ENCODE measurements around the gene C11orf24. TPM values are rescaled to one million over a fixed set of nuclear protein-coding genes. Genes with fewer than 3 reads are reported as not detected.
"Not testable (repeated sequence)": the region's sequence is repeated elsewhere in the genome, so short reads cannot be mapped to it uniquely, and the experiment has no call there.

C11orf24 gene
- total RNA-seq, 1 donor from 2014 or later, result 123 TPM

GRCh38 chr11:68255526-68255925, 16.2 kb downstream of the C11orf24 start:
- H3K4me1 ChIP-seq, result peaks cover 0 to 3% of the 10 kb centered on the region in 2 donors
- H3K4me3 ChIP-seq, result no peak overlapping the region
- H3K27ac ChIP-seq, result no peak overlapping the region
- H3K27me3 ChIP-seq, result no peaks in the 10 kb centered on the region
- H3K9me3 ChIP-seq, result no peaks in the 10 kb centered on the region
- peaks cover under 1 to 5% of the 10 kb centered on the region in 2 donors for H3K36me3 ChIP-seq
- no peak for TF ChIP-seq CTCF (IDR thresholded peaks at IDR 0.05)
- peak in 1 of 2 donors; percentile 55 for DNase-seq (ENCODE audit: low spot score in 2 of 2)
- intact Hi-C loops (cut with DNase I), result loop anchor here (5.0 kb wide), 1 partner anchor 48 kb away; no protein-coding TSS in a partner anchor

DNA sequence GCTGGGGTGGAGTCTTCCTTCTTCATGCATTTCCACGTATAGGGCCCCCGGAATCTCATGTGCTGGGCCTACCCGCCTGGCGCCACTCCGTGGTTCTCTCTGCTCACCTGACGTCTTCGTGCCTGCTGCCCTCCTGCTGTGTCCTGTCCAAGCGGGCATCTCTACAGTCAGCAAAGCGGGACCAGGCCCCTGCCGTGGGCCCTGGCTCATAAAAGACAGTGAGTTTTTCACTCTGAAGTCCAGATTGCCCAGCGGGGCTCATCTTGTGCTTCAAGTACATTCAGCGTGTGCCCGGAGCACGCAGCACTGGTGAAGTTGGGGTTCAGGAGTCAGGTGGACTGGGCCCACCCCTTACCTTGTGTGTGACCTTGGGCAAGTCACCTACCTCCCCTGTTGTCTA, 17.4 kb downstream of the C11orf24 start:
- no peaks in the 10 kb centered on the region for H3K9me3 ChIP-seq
- H3K4me1 ChIP-seq, result peaks cover 0 to 3% of the 10 kb centered on the region in 2 donors
- TF ChIP-seq CTCF (IDR thresholded peaks at IDR 0.05), result no peak
- H3K4me3 ChIP-seq, result no peak overlapping the region
- intact Hi-C loops (cut with DNase I), result no loop called here
- H3K27me3 ChIP-seq, result no peaks in the 10 kb centered on the region
- no peak for DNase-seq (ENCODE audit: low spot score in 2 of 2)
- H3K27ac ChIP-seq, result no peak overlapping the region
- no peaks in the 10 kb centered on the region for H3K36me3 ChIP-seq

GRCh38 chr11:68251765-68252164, 20.0 kb downstream of the C11orf24 start:
- Histone ChIP-seq H3K27me3 (no peaks in the 10 kb centered on the region), H3K36me3 (no peaks in the 10 kb centered on the region), H3K4me3 (no peak overlapping the region), H3K27ac (no peak overlapping the region), H3K4me1 (no peaks in the 10 kb centered on the region), H3K9me3 (no peaks in the 10 kb centered on the region)
- DNase-seq (ENCODE audit: low spot score in 2 of 2), result no peak
- TF ChIP-seq CTCF (IDR thresholded peaks at IDR 0.05), result no peak
- intact Hi-C loops (cut with DNase I), result no loop called here

DNA sequence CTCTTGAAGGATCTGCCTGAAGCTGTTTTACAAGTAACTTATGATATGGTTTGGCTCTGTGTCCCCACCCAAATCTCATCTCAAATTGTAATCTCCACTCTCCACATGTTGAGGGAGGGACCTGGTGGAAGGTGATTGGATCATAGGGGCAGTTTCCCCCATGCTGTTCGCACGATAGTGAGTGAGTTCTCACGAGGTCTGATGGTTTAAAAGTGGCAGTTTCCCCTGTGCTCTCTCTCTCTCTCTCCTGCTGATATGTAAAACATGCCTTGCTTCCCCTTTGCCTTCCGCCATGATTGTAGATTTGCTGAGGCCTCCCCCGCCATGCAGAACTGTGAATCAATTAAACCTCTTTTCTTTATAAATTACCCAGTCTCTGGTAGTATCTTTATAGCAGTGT, 26.9 kb downstream of the C11orf24 start:
- H3K4me1 ChIP-seq; intact Hi-C loops (cut with DNase I); H3K4me3 ChIP-seq; DNase-seq (ENCODE audit: low spot score in 2 of 2); H3K9me3 ChIP-seq; H3K27me3 ChIP-seq; H3K36me3 ChIP-seq; H3K27ac ChIP-seq: not testable (repeated sequence)

- intact Hi-C loops (cut with DNase I); DNase-seq (ENCODE audit: low spot score in 2 of 2); H3K36me3 ChIP-seq; H3K27ac ChIP-seq; H3K27me3 ChIP-seq; H3K4me3 ChIP-seq; H3K4me1 ChIP-seq; H3K9me3 ChIP-seq: not testable (repeated sequence)
Observed at GRCh38 chr11:68243847-68244246, 27.9 kb downstream of the C11orf24 start.

DNA sequence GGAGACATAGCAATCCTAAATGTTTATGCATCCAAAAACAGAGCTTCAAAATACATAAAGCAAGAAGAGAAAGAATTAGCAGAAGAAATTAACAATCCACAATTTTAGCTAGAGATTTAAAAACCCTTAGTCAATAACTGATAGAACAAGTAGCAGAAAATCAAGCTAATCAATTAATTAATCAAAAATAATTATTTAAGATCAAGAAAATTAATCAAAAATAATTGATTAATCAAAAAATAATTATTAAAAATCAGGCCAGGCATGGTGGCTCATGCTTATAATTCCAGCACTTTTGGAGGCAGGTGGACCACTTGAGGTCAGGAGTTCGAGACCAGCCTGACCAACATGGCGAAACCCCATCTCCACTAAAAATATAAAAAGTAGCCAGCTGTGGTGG, 29.2 kb downstream of the C11orf24 start:
- H3K4me3 ChIP-seq, result no peak overlapping the region
- DNase-seq (ENCODE audit: low spot score in 2 of 2), result peak in 1 of 2 donors; percentile 2
- peaks cover 0 to 10% of the 10 kb centered on the region in 2 donors for H3K9me3 ChIP-seq
- no peaks in the 10 kb centered on the region for H3K27me3 ChIP-seq
- no peak overlapping the region for H3K27ac ChIP-seq
- no peak for TF ChIP-seq CTCF (IDR thresholded peaks at IDR 0.05)
- H3K4me1 ChIP-seq, result no peaks in the 10 kb centered on the region
- intact Hi-C loops (cut with DNase I), result no loop called here
- H3K36me3 ChIP-seq, result no peaks in the 10 kb centered on the region

- Histone ChIP-seq H3K27me3 (no peaks in the 10 kb centered on the region), H3K36me3 (no peaks in the 10 kb centered on the region), H3K27ac (no peak overlapping the region), H3K4me1 (no peaks in the 10 kb centered on the region), H3K4me3 (no peak overlapping the region), H3K9me3 (peaks cover 0 to 7% of the 10 kb centered on the region in 2 donors)
- no peak for TF ChIP-seq CTCF (IDR thresholded peaks at IDR 0.05)
- no peak for DNase-seq (ENCODE audit: low spot score in 2 of 2)
- intact Hi-C loops (cut with DNase I), result no loop called here
Observed at GRCh38 chr11:68231621-68232020, 40.2 kb downstream of the C11orf24 start.

Data from ascending aorta (tissue), 2 donors.